ENCODE data around the gene TMEM164. TPM values are rescaled to one million over a fixed set of nuclear protein-coding genes. Genes with fewer than 3 reads are reported as not detected.
A peak's percentile ranks its signal among the peaks of the same experiment; 100 is the strongest.

The TMEM164 gene
- total and polyA plus RNA-seq, 11 donors, result 14.4 to 117 (median 50.3) TPM

DNA sequence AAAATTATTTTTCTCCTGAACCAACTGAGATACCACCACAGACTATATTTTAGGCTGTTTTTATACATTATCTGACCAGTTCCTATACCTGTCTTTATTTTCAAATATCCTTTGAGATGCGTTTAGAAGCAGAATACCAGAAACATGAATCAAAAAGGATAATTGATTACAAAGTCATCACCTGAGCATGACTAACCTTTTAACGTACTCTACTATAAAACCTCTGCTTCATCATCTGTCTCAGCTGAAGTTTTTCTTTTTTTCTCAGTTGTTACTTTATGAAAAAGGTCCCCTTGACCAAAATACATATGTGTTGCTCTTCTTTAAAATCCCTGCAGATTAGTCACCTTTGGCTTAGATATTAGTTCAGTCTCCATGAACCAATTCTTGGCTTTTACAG lies 205.2 kb downstream of the TMEM164 start:
- no peak overlapping the region for H3K27ac ChIP-seq
- peaks cover 0 to 8% (median 0%) of the 10 kb centered on the region in 9 donors for H3K27me3 ChIP-seq
- H3K4me3 ChIP-seq, result no peak overlapping the region
- H3K9me3 ChIP-seq, result no peaks in the 10 kb centered on the region
- intact Hi-C loops (cut with DNase I), result no loop called here
- ATAC-seq (no peak), DNase-seq (no peak)
- no peak for TF ChIP-seq POLR2A (IDR thresholded peaks at IDR 0.05)
- TF ChIP-seq, protein P1, sequence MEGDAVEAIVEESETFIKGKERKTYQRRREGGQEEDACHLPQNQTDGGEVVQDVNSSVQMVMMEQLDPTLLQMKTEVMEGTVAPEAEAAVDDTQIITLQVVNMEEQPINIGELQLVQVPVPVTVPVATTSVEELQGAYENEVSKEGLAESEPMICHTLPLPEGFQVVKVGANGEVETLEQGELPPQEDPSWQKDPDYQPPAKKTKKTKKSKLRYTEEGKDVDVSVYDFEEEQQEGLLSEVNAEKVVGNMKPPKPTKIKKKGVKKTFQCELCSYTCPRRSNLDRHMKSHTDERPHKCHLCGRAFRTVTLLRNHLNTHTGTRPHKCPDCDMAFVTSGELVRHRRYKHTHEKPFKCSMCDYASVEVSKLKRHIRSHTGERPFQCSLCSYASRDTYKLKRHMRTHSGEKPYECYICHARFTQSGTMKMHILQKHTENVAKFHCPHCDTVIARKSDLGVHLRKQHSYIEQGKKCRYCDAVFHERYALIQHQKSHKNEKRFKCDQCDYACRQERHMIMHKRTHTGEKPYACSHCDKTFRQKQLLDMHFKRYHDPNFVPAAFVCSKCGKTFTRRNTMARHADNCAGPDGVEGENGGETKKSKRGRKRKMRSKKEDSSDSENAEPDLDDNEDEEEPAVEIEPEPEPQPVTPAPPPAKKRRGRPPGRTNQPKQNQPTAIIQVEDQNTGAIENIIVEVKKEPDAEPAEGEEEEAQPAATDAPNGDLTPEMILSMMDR (IDR thresholded peaks at IDR 0.05), result no peak
- 75 to 99% (median 87%) methylated on average over 2 of the region's 2 CpGs for WGBS, 4 donors
- H3K4me1 ChIP-seq, result no peaks in the 10 kb centered on the region
- H3K36me3 ChIP-seq, result no peaks in the 10 kb centered on the region

DNA sequence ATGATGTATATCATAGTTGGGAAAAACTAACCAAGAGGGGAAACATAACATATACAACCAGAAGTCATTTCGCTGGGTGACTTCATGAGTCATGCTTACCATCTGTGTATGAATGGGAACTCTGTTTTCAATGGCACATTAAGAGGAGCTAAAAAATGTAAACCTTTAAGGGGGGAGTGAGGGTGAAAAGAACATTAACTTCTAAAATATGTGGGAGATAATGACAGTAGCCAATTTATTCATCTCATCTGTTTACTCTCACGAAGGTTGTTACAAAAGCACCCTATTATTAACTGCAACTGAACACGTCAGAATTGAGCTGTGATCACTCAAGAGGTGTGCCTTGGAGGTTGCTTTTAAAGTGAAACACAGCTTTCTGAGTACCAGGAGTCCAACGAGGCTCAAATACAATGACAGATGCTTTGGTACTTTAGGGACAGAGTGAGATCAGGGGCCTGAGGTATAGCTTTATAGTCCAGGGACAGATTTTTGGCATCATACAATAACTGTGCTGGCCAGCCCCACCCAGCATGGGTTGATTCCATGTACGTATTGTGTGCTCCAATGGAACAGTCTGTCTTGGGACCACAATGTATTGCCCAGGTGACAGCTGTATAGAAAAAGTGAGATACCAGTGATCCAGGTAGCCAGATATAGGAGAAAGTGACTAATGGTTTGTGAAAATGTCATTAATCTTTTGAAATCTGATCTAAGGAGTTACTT lies 207.7 kb downstream of the TMEM164 start:
- Histone ChIP-seq H3K36me3 (no peaks in the 10 kb centered on the region), H3K27me3 (peaks cover 0 to 8% (median 0%) of the 10 kb centered on the region in 9 donors), H3K9me3 (no peaks in the 10 kb centered on the region), H3K4me1 (no peaks in the 10 kb centered on the region), H3K4me3 (no peak overlapping the region), H3K27ac (no peak overlapping the region)
- 36 to 60% (median 53%) methylated on average over 5 of the region's 5 CpGs for WGBS, 4 donors
- TF ChIP-seq POLR2A (IDR thresholded peaks at IDR 0.05), result no peak
- TF ChIP-seq, protein P1 (IDR thresholded peaks at IDR 0.05), result no peak
- DNase-seq (no peak), ATAC-seq (no peak)
- intact Hi-C loops (cut with DNase I), result no loop called here

DNA sequence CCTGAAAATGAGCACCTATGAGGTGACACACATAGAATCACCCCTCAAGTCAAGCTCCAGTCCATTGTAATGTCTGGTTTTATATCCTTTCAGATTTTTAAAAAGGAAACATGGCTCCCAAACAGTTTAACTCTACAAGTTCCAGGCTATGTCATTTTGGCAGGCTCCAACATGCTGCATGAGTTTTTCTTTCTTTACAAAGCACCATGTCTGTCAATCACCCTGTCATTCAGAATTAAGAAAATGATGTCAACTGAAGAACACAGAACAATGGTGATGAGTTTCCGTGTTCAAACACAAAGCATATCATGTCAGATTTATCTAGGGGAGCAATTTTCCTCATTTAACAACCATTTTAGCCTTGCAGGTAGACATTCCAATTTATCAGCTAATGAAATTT lies 208.4 kb downstream of the TMEM164 start:
- DNase-seq, result no peak
- no peaks in the 10 kb centered on the region for H3K4me1 ChIP-seq
- TF ChIP-seq, protein P1 (IDR thresholded peaks at IDR 0.05), result no peak
- no peak for TF ChIP-seq POLR2A (IDR thresholded peaks at IDR 0.05)
- H3K27me3 ChIP-seq, result peaks cover 0 to under 1% (median 0%) of the 10 kb centered on the region in 9 donors
- no peak for ATAC-seq
- no peak overlapping the region for H3K4me3 ChIP-seq
- 66 to 100% (median 90%) methylated on average over 1 of the region's 1 CpG for WGBS, 4 donors
- H3K27ac ChIP-seq, result no peak overlapping the region
- H3K36me3 ChIP-seq, result no peaks in the 10 kb centered on the region
- intact Hi-C loops (cut with DNase I), result no loop called here
- no peaks in the 10 kb centered on the region for H3K9me3 ChIP-seq

DNA sequence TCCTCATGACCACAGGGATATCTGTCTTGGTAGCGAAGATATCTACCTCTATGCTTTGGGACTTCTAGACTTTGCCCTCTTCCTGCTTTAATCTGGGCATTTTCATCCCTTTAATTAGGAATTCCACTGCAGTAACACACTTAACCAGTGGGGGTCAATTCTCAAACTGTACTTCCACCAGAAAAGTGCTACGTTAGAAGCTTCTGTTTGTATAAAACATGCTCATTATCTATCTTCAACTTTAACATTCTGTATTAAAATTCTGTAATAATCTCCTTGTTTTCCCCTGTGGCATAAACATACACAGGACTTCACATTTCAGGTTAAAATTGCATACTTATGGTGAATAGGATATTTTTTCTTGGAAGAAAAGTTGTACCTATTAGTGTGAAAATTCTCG lies 209.4 kb downstream of the TMEM164 start:
- Histone ChIP-seq H3K27ac (no peak overlapping the region), H3K4me3 (no peak overlapping the region), H3K36me3 (no peaks in the 10 kb centered on the region), H3K9me3 (no peaks in the 10 kb centered on the region), H3K4me1 (no peaks in the 10 kb centered on the region), H3K27me3 (no peaks in the 10 kb centered on the region)
- WGBS, 4 donors, result 78 to 99% (median 85%) methylated on average over 3 of the region's 3 CpGs
- TF ChIP-seq, protein P1 (IDR thresholded peaks at IDR 0.05), result peak in 1 of 12 donors; percentile 19
- no peak for TF ChIP-seq POLR2A (IDR thresholded peaks at IDR 0.05)
- ATAC-seq (no peak), DNase-seq (no peak)
- intact Hi-C loops (cut with DNase I), result no loop called here

All from heart left ventricle (tissue), 16 donors.